SK-N-SH treated with all-trans-retinoic acid at 6 μM for 48 hours (cell line): ENCODE results near the gene NPIPB8.
"Not testable (repeated sequence)": the region's sequence is repeated elsewhere in the genome, so short reads cannot be mapped to it uniquely, and the experiment has no call there.

Source experiments
- ATAC-seq: fragments of 200-7000 bp; cut with Tn5 transposase; 3 replicates; pipeline ENCODE4 v1.9.1; 2020; ENCODE audit warnings: mild to moderate bottlenecking, moderate library complexity
- ARNTL ChIP-seq: fragments of 450-650 bp; formaldehyde crosslinking; IDR thresholded peaks from 2 replicates; pipeline ENCODE4 v1.5.0; 2020; ENCODE audit warnings: low read depth, mild to moderate bottlenecking, moderate library complexity, borderline replicate concordance
- CSDC2 ChIP-seq: fragments of 250-450 bp; sonication (Bioruptor Pico); IDR thresholded peaks from 2 replicates; pipeline ENCODE4 v1.5.0; 2020; ENCODE audit warnings: mild to moderate bottlenecking, moderate library complexity
- GLIS3 ChIP-seq: fragments of 250-450 bp; sonication (Bioruptor Pico); IDR thresholded peaks from 2 replicates; pipeline ENCODE4 v1.5.0; 2020; ENCODE audit warnings: mild to moderate bottlenecking, moderate library complexity
- ISL1 ChIP-seq: fragments of 250-450 bp; sonication (Bioruptor Pico); IDR thresholded peaks from 2 replicates; pipeline ENCODE4 v2.1.2; 2022; ENCODE audit warnings: mild to moderate bottlenecking, moderate library complexity
- OSR1 ChIP-seq: fragments of 250-450 bp; sonication (Bioruptor Pico); IDR thresholded peaks from 2 replicates; pipeline ENCODE4 v1.8.0; 2022; ENCODE audit warnings: moderate library complexity, mild to moderate bottlenecking, inconsistent platforms
- PPARA ChIP-seq: fragments of 250-450 bp; sonication (Bioruptor Pico); IDR thresholded peaks from 2 replicates; pipeline ENCODE4 v1.5.0; 2020; ENCODE audit warnings: mild to moderate bottlenecking, borderline replicate concordance
- RARB ChIP-seq: fragments of 250-450 bp; sonication (Bioruptor Pico); IDR thresholded peaks from 2 replicates; pipeline ENCODE4 v1.8.0; 2021; ENCODE audit warnings: mild to moderate bottlenecking, moderate library complexity
- SNAI2 ChIP-seq: fragments of 250-450 bp; sonication (Bioruptor Pico); IDR thresholded peaks from 2 replicates; pipeline ENCODE4 v1.5.0; 2020; ENCODE audit warnings: mild to moderate bottlenecking, moderate library complexity
- TCF4 ChIP-seq: fragments of 250-450 bp; sonication (Bioruptor Pico); IDR thresholded peaks from 2 replicates; pipeline ENCODE4 v1.8.0; 2021; ENCODE audit warnings: mild to moderate bottlenecking, moderate library complexity, borderline replicate concordance
- TOX ChIP-seq: fragments of 250-450 bp; sonication (Bioruptor Pico); IDR thresholded peaks from 2 replicates; pipeline ENCODE4 v1.8.0; 2021; ENCODE audit warnings: mild to moderate bottlenecking, moderate library complexity, borderline replicate concordance
- ZFP3 ChIP-seq: fragments of 250-450 bp; sonication (Bioruptor Pico); IDR thresholded peaks from 2 replicates; pipeline ENCODE4 v1.5.0; 2020; ENCODE audit warnings: mild to moderate bottlenecking, moderate library complexity
- ZFP30 ChIP-seq: fragments of 450-650 bp; formaldehyde crosslinking; IDR thresholded peaks from 2 replicates; pipeline ENCODE4 v1.5.0; 2022; ENCODE audit warnings: mild to moderate bottlenecking, moderate library complexity
- ZNF565 ChIP-seq: fragments of 450-650 bp; formaldehyde crosslinking; conservative IDR thresholded peaks from 2 replicates; pipeline ENCODE4 v1.5.0; 2020; ENCODE audit warnings: low read depth, mild to moderate bottlenecking, moderate library complexity
- ZNF70 ChIP-seq: fragments of 450-650 bp; formaldehyde crosslinking; IDR thresholded peaks from 2 replicates; pipeline ENCODE4 v1.5.0; 2020; ENCODE audit warnings: mild to moderate bottlenecking, moderate library complexity
- TF ChIP-seq, protein P1 (sequence below): fragments of 250-450 bp; sonication (Bioruptor Pico); IDR thresholded peaks from 2 replicates; pipeline ENCODE4 v1.5.0; 2020; ENCODE audit warnings: mild to moderate bottlenecking, moderate library complexity
- TF ChIP-seq, protein P2 (sequence below): fragments of 250-450 bp; sonication (Bioruptor Pico); IDR thresholded peaks from 2 replicates; pipeline ENCODE4 v1.8.0; 2020; ENCODE audit warnings: mild to moderate bottlenecking, moderate library complexity, borderline replicate concordance
- TF ChIP-seq, protein P3 (sequence below): fragments of 250-450 bp; sonication (Bioruptor Pico); IDR thresholded peaks from 2 replicates; pipeline ENCODE4 v1.5.1; 2021; ENCODE audit warnings: mild to moderate bottlenecking, moderate library complexity
- TF ChIP-seq, protein P4 (sequence below): fragments of 250-450 bp; sonication (Bioruptor Pico); IDR thresholded peaks from 2 replicates; pipeline ENCODE4 v1.5.1; 2020; ENCODE audit warnings: low read depth, mild to moderate bottlenecking, moderate library complexity
- TF ChIP-seq, protein P5 (sequence below): fragments of 250-450 bp; sonication (Bioruptor Pico); IDR thresholded peaks from 2 replicates; pipeline ENCODE4 v1.8.0; 2021; ENCODE audit warnings: low read depth, mild to moderate bottlenecking, moderate library complexity, borderline replicate concordance

Gene NPIPB8

DNA sequence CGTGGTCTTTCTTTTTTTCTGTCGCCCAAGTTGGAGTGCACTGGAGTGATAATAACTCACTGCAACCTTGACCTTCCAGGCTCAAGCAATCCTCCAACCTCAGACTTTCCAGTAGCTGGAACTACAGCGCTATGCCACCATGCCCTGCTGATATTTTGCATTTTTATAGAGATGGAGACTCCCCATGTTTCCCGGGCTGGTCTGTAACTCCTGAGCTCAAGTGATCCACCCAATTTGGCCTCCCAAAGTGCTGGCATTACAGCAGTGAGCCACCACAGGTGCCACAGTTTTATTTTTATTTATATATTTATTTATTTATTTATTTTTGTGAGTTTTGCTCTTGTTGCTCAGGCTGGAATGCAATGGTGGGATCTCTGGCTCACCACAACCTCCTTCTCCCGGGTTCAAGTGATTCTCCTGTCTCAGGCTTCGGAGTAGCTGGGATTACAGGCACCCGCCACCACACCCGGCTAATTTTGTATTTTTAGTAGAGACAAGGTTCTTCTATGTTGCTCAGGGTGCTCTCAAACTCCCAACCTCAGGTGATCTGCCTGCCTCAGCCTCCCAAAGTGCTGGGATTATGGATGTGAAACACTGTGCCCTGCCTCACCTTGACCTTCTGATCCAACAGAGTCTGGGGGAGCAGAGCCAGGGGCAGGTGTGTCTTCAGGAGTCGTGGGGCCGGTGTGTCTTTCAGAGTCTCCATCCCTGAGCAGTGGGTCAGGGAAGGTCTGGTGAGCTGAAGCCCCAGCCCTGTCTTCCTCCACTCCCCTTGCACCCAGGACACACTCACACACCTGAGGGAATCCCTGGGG, 30.0 kb upstream of the NPIPB8 start:
- not testable (repeated sequence) for ATAC-seq

DNA sequence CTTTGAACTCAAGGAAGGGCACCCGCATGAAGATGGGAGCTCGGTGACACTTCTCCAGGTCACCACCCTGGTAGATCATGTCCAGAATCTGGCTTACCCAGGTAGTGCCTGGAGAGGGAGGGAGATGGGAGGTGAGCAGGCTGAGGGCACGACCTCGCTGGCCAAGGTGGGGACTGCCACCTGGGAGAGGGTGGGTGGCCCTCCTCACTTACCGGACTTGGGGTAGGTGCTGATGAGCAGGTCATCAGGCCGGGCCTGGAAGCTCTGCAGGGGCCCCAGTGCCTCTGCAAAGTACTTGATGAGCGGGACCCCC, 29.4 kb upstream of the NPIPB8 start:
- not testable (repeated sequence) for ATAC-seq

DNA sequence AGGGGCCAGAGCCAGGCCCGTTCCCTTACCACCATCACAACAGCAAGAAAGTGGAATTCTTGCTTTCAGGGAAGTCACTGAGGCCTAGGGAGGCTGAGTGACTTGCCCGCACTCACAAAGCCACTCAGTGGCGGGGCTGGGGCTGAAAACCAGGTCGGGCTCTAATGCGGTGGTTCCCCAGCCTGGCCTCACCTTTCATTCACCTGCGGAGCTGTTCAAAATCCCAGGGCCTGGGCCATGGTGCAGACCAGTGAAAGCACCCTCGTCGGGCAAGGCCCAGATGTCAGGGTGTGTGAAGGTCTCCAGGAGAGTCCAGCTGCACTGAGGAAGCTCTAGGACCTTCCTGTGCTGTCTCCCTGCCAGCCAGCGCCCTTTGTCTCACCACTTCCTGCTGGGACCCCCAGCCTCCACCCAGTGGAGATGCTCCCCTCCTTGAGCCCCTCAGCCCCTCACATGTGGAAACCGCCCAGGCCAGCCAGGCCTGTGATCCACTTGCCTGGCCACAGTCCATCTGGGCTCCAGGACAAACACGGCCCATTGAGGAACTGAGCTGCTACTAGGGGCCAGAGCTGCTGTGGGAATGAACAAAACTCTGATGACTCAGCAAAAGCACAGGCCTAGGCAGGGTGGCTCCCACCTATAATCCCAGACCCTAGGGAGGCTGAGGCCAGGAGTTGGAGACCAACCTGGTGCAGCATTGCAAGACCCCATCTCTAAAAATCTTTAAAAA, 28.8 kb upstream of the NPIPB8 start:
- ATAC-seq: not testable (repeated sequence)

DNA sequence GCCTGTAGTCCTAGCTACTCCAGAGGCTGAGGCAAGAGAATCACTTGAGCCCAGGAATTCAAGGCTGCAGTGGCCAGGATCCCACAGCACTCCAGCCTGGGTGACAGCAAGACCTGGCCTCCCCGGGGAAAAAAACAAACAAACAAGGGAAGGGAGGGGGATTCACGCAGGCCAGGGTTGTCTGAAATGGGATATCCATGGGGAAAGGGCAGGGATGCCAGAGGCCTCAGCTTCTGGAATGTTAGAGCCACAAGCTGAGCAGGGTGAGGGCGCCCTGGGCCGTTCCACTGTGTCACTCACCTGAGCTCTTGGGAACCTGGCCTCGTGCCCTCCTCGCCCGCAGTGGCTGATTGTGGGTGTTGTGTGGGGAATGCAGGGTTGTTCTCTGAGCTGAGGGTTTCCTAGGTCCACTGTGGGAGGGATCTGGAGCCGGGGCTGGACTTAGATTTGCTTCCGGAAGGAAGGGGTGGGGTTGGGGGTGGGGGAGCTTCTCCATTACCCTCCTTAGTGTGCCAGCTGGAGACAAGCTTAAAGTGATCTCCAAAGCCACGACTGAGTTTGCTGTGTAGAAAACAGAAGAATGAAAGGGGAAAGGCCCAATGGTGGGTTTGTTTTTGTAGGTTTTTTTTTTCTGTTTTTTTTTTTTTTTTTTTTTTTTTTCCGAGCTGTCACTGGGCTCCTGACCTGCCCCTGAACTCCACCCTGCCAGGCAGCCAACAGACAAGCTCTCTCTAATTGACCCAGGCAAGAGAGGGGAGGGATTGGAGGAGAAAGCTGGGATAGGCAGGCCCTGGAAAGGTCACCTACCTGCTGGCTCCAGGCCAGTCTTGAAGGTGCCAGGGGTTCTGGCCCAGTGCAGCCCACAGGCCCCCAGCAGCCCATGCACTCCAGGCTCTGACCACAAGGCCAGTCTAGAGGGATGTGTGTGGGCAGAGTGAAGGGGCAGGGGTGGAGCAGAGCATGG, 28.0 kb upstream of the NPIPB8 start, which contains the start of gene SULT1A1:
Gene SULT1A1, minus strand, starts transcription at position 414 of the 964 bp plus-strand sequence. CDS start 1,189 bp downstream, outside the sequence.
- no peak for TF ChIP-seq SNAI2 (CRISPR knock-in tag)
- no peak for TF ChIP-seq TOX
- TF ChIP-seq, protein P1, sequence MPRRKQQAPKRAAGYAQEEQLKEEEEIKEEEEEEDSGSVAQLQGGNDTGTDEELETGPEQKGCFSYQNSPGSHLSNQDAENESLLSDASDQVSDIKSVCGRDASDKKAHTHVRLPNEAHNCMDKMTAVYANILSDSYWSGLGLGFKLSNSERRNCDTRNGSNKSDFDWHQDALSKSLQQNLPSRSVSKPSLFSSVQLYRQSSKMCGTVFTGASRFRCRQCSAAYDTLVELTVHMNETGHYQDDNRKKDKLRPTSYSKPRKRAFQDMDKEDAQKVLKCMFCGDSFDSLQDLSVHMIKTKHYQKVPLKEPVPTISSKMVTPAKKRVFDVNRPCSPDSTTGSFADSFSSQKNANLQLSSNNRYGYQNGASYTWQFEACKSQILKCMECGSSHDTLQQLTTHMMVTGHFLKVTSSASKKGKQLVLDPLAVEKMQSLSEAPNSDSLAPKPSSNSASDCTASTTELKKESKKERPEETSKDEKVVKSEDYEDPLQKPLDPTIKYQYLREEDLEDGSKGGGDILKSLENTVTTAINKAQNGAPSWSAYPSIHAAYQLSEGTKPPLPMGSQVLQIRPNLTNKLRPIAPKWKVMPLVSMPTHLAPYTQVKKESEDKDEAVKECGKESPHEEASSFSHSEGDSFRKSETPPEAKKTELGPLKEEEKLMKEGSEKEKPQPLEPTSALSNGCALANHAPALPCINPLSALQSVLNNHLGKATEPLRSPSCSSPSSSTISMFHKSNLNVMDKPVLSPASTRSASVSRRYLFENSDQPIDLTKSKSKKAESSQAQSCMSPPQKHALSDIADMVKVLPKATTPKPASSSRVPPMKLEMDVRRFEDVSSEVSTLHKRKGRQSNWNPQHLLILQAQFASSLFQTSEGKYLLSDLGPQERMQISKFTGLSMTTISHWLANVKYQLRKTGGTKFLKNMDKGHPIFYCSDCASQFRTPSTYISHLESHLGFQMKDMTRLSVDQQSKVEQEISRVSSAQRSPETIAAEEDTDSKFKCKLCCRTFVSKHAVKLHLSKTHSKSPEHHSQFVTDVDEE (CRISPR knock-in tag): no peak
- TF ChIP-seq ZNF565: no peak
- TF ChIP-seq ZFP3 (CRISPR knock-in tag): no peak
- TF ChIP-seq, protein P2, sequence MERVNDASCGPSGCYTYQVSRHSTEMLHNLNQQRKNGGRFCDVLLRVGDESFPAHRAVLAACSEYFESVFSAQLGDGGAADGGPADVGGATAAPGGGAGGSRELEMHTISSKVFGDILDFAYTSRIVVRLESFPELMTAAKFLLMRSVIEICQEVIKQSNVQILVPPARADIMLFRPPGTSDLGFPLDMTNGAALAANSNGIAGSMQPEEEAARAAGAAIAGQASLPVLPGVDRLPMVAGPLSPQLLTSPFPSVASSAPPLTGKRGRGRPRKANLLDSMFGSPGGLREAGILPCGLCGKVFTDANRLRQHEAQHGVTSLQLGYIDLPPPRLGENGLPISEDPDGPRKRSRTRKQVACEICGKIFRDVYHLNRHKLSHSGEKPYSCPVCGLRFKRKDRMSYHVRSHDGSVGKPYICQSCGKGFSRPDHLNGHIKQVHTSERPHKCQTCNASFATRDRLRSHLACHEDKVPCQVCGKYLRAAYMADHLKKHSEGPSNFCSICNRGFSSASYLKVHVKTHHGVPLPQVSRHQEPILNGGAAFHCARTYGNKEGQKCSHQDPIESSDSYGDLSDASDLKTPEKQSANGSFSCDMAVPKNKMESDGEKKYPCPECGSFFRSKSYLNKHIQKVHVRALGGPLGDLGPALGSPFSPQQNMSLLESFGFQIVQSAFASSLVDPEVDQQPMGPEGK (CRISPR knock-in tag): no peak
- TF ChIP-seq GLIS3 (CRISPR knock-in tag): no peak
- no peak for TF ChIP-seq ZFP30 (CRISPR knock-in tag)
- no peak for TF ChIP-seq ZNF70 (CRISPR knock-in tag)
- no peak for TF ChIP-seq OSR1 (CRISPR knock-in tag)
- TF ChIP-seq, protein P3, sequence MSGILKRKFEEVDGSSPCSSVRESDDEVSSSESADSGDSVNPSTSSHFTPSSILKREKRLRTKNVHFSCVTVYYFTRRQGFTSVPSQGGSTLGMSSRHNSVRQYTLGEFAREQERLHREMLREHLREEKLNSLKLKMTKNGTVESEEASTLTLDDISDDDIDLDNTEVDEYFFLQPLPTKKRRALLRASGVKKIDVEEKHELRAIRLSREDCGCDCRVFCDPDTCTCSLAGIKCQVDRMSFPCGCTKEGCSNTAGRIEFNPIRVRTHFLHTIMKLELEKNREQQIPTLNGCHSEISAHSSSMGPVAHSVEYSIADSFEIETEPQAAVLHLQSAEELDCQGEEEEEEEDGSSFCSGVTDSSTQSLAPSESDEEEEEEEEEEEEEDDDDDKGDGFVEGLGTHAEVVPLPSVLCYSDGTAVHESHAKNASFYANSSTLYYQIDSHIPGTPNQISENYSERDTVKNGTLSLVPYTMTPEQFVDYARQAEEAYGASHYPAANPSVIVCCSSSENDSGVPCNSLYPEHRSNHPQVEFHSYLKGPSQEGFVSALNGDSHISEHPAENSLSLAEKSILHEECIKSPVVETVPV (CRISPR knock-in tag): no peak
- TF ChIP-seq RARB: no peak
- no peak for TF ChIP-seq ISL1 (CRISPR knock-in tag)
- TF ChIP-seq TCF4 (CRISPR knock-in tag): no peak
- TF ChIP-seq PPARA (CRISPR knock-in tag): no peak
- TF ChIP-seq, protein P4, sequence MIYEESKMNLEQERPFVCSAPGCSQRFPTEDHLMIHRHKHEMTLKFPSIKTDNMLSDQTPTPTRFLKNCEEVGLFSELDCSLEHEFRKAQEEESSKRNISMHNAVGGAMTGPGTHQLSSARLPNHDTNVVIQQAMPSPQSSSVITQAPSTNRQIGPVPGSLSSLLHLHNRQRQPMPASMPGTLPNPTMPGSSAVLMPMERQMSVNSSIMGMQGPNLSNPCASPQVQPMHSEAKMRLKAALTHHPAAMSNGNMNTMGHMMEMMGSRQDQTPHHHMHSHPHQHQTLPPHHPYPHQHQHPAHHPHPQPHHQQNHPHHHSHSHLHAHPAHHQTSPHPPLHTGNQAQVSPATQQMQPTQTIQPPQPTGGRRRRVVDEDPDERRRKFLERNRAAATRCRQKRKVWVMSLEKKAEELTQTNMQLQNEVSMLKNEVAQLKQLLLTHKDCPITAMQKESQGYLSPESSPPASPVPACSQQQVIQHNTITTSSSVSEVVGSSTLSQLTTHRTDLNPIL (CRISPR knock-in tag): no peak
- TF ChIP-seq CSDC2 (CRISPR knock-in tag): no peak
- TF ChIP-seq ARNTL: no peak
- TF ChIP-seq, protein P5, sequence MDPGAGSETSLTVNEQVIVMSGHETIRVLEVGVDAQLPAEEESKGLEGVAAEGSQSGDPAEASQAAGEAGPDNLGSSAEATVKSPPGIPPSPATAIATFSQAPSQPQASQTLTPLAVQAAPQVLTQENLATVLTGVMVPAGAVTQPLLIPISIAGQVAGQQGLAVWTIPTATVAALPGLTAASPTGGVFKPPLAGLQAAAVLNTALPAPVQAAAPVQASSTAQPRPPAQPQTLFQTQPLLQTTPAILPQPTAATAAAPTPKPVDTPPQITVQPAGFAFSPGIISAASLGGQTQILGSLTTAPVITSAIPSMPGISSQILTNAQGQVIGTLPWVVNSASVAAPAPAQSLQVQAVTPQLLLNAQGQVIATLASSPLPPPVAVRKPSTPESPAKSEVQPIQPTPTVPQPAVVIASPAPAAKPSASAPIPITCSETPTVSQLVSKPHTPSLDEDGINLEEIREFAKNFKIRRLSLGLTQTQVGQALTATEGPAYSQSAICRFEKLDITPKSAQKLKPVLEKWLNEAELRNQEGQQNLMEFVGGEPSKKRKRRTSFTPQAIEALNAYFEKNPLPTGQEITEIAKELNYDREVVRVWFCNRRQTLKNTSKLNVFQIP: no peak
- TF ChIP-seq, all 23 proteins: peak for 0
- no peak; the same call in 2 of the 3 replicates for ATAC-seq
